ENCODE measurements around the gene MED29. TPM values are rescaled to one million over a fixed set of nuclear protein-coding genes. Genes with fewer than 3 reads are reported as not detected.

MED29 gene
- total and polyA plus RNA-seq, 2 of the 4 experiments (the other 2 are of a cell fraction) = 17.6 to 28.8 TPM

- Histone ChIP-seq H3K14ac (replicated peaks; ENCODE audit: low read depth, low read length) (peak overlapping the region; percentile 95), H3K23ac (ENCODE audit: low read depth, low read length) (peak overlapping the region; percentile 81), H2BK120ac (ENCODE audit: low read depth, low read length) (peak overlapping the region; percentile 95), H2AK9ac (replicated peaks; ENCODE audit: low read depth, low read length, poor library complexity) (peak overlapping the region; percentile 81), H3K9ac (ENCODE audit: low read depth, low read length) (peak overlapping the region; percentile 52), H3K9me1 (ENCODE audit: insufficient read depth, low read length) (peaks cover 14% of the 10 kb centered on the region), H2AFZ (replicated peaks; ENCODE audit: low read length, poor library complexity) (peak overlapping the region; percentile 81), H3K4me2 (ENCODE audit: low read depth, low read length) (peak overlapping the region; percentile 51), H2AK5ac (ENCODE audit: low read depth, low read length) (peak overlapping the region; percentile 93), H3K4ac (ENCODE audit: low read depth, low read length) (peak overlapping the region; percentile 98), H3K4me3 (ENCODE audit: insufficient read depth, low read depth, low read length) (no peak overlapping the region), H3K18ac (ENCODE audit: low read depth, low read length) (peak overlapping the region; percentile 89), H2BK5ac (ENCODE audit: low read depth, low read length, poor library complexity, severe bottlenecking) (peak overlapping the region; percentile 90), H3K36me3 (ENCODE audit: control insufficient read depth, insufficient read depth, low read length) (peaks cover 35% of the 10 kb centered on the region), H4K5ac (ENCODE audit: low read depth, low read length) (peak overlapping the region; percentile 82), H3K27ac (ENCODE audit: insufficient read depth, low read length) (peak overlapping the region; percentile 94), H2BK20ac (ENCODE audit: low read depth, low read length) (peak overlapping the region; percentile 93), H4K91ac (ENCODE audit: insufficient read depth, low read depth, low read length) (peak overlapping the region; percentile 90), H3K9me3 (ENCODE audit: control insufficient read depth, insufficient read depth, low read length) (no peaks in the 10 kb centered on the region), H3K79me1 (ENCODE audit: low read depth in 1 of 2, low read length in 2 of 2) (peaks cover 11 to 55% of the 10 kb centered on the region in 2 experiments), H3K4me1 (ENCODE audit: control insufficient read depth, insufficient read depth, low read length) (peaks cover 19% of the 10 kb centered on the region), H4K8ac (ENCODE audit: low read depth in 2 of 2, low read length in 2 of 2) (peak overlapping the region; percentile 89 to 92), H3K56ac (ENCODE audit: extremely low read depth, insufficient read depth, low read length) (peak overlapping the region; percentile 87), H2BK15ac (ENCODE audit: low read depth, low read length) (peak overlapping the region; percentile 22; the same call in 1 of the 3 replicates), H3K27me3 (ENCODE audit: control insufficient read depth, insufficient read depth, low read length) (no peaks in the 10 kb centered on the region), H4K20me1 (ENCODE audit: insufficient read depth, low read length) (peaks cover 28% of the 10 kb centered on the region)
- BruUV-seq (replicated peaks) = no TSS peak
- DNase-seq = peak; percentile 96
- WGBS, 2 experiments (ENCODE audit: extremely low coverage in 2 of 2, insufficient read length in 1 of 2) = 13% methylated on average over 1 of the region's 23 CpGs; no CpG with 5 or more reads in 1 of the 2 experiments
- dilution Hi-C loops (cut with HindIII; ENCODE audit: low sequenced_read_pairs, unreplicated experiment) = no loop called here
- ChIA-PET CTCF (interaction anchor here (1.2 to 1.5 kb wide), 3 partner anchors 12 to 31 kb away, joined by 3 to 6 read pairs (median 5); partner anchors contain the start of gene PLEKHG2), POLR2A (ENCODE audit: unreplicated experiment) (interaction anchor here (0.5 to 1.1 kb wide), 4 partner anchors 16 to 27 kb away, joined by 3 to 9 read pairs (median 4); partner anchors contain the start of gene PLEKHG2)
- in situ Hi-C loops (cut with MboI; ENCODE audit: low sequenced_read_pairs) = loop anchor here (25.0 kb wide), 1 partner anchor 409 kb away; the partner anchor contains the start of genes DYRK1B and FBL
- intact Hi-C loops (cut with micrococcal nuclease) = loop anchor here (1.0 kb wide), 1 partner anchor 16 kb away; the partner anchor contains the start of gene PLEKHG2
- peak; percentile 90 for ATAC-seq (ENCODE audit: low read depth)
- no peak for TF ChIP-seq MXI1 (IDR thresholded peaks at IDR 0.05; ENCODE audit: borderline replicate concordance, low read depth, low read length)
- TF ChIP-seq RCOR1 (IDR thresholded peaks at IDR 0.05; ENCODE audit: insufficient replicate concordance, low read length) = peak; percentile 78
- TF ChIP-seq USF2 (IDR thresholded peaks at IDR 0.05; ENCODE audit: low read depth, low read length) = no peak; the same call in none of the 2 replicates
- peak; percentile 62; the same call in 1 of the 2 replicates for TF ChIP-seq BHLHE40 (IDR thresholded peaks at IDR 0.05; ENCODE audit: low read depth, low read length)
- no peak for TF ChIP-seq RFX5 (IDR thresholded peaks at IDR 0.05; ENCODE audit: low read depth, low read length)
- no peak for TF ChIP-seq CHD1 (IDR thresholded peaks at IDR 0.05; ENCODE audit: low read depth, low read length)
- no peak for TF ChIP-seq CTCF (conservative IDR thresholded peaks at IDR 0.05; ENCODE audit: low read depth, low read length)
- peak; percentile 67 for TF ChIP-seq POLR2A (IDR thresholded peaks at IDR 0.05; ENCODE audit: low read depth, low read length)
- 0 out of 2 replicates have a peak, but pooled peaks have one; percentile 15 for TF ChIP-seq RAD21 (IDR thresholded peaks at IDR 0.05; ENCODE audit: low read length)
- TF ChIP-seq NFE2L2 (IDR thresholded peaks at IDR 0.05; ENCODE audit: low read depth, low read length) = no peak; the same call in 1 of the 2 replicates
- no peak for TF ChIP-seq ELK1 (IDR thresholded peaks at IDR 0.05; ENCODE audit: borderline replicate concordance, low read depth, low read length)
- TF ChIP-seq CEBPB (IDR thresholded peaks at IDR 0.05; ENCODE audit: low read depth, low read length) = no peak
- no peak for TF ChIP-seq FOS (IDR thresholded peaks at IDR 0.05; ENCODE audit: low read depth, low read length)
Observed at GRCh38 chr19:39428283-39429112, 37.3 kb downstream of the MED29 start.
